ENCODE data around the gene COPS9.

DNA sequence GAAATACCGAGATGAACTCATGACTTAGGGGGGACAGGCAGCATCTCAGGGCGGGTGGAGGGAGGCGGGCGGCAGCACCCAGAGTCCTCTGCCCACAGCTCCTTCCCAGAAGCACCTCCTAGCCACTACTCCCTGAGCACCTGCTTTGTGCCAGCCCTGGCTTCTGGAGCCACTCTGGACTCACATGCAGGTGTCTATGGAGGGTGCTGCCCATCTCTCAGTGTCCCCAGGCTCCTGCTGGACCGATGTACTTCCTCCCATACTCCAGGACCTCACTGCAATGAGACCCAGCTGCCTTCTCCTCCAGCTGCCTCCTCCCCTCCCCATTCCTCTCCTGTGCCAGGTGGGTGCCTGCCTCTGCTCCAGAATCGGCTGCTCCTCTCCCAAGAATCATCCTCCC, 26.4 kb upstream of the COPS9 start:
- TF ChIP-seq CTCF (IDR thresholded peaks at IDR 0.05) (no peak), EP300 (IDR thresholded peaks at IDR 0.05; ENCODE audit: low read depth) (no peak)

All from transverse colon (tissue), 3 donors.